Activated CD8-positive, alpha-beta memory T cell treated with anti-CD3 and anti-CD28 coated beads for 24 hours (primary cell): ENCODE data around the gene RNF208.

Source experiments
- DNase-seq: peaks from one replicate; pipeline ENCODE4 v3.0.0-alpha.2; 2020

The RNF208 gene

GRCh38 chr9:137226338-137227053 lies 4.5 kb upstream of the RNF208 start:
- DNase-seq, result no peak

DNA sequence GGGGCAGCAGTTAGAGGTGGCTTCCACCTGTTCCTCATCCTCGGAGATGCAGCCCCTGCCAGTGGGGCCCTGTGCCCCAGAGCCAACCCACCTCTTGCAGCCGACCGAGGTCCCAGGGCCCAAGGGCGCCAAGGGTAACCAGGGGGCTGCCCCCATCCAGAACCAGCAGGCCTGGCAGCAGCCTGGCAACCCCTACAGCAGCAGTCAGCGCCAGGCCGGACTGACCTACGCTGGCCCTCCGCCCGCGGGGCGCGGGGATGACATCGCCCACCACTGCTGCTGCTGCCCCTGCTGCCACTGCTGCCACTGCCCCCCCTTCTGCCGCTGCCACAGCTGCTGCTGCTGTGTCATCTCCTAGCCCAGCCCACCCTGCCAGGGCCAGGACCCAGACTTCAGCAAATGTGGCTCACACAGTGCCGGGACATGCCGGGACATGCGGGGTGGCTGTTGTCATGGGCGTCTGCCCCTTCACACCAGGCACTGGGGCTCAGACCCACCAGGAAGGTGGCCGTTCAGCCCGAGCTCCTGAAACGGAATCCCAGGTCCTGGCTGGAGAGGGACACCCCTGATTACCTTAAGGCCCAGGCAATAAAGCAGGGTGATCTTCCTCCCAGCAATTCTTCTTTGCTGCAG lies 3.8 kb upstream of the RNF208 start:
- DNase-seq, result no peak

DNA sequence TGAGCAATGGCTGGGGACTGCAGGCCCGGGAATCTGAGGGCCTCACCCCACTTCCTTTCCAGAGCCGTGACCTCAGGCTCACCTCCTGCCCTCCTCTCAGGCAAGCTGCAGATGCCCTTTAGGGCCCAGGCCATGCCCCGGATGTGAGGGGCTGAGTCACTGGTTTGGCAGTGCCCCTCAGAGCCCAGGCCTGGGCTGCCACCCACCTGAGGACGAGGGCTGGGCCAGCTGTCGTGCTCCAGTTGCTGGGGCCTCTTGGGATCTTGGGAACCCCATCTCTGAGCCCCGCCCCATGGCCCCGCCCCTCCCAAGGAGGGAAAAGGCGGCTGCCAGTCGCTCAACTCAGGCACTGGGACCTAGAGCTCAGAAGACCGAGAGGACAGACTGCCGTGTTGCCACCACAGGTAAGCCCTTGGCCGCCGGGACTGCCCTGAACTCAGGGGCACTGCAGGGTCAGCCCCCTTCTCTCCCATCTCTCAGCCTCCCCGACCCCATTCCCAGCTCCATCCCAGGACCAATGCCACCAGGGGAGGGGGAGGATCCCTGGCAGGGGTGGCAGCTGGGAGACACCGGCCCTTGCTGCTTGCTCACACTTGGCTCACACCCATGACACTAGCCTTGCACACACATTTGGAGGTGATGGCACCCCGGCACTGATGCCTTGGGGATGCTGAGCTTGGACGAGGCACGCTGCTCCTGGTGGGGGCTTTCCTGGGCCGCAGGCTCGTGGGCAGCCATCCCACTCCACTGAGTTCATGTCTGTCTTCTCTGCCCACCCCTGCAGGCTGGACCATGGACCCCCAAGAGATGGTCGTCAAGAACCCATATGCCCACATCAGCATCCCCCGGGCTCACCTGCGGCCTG lies 3.0 kb upstream of the RNF208 start, which contains the start of gene CYSRT1:
CYSRT1 (plus strand) TSS at position 345 of the 865 bp plus-strand sequence; CDS start at position 793, 448 bp downstream.
- no peak for DNase-seq

- peak; percentile 98 for DNase-seq
Observed at GRCh38 chr9:137223078-137223970, 1.3 kb upstream of the RNF208 start.

- DNase-seq, result no peak
Observed at GRCh38 chr9:137221506-137222111, 431 bp downstream of the RNF208 start.

- no peak for DNase-seq
Observed at GRCh38 chr9:137221095-137221505, 940 bp downstream of the RNF208 start.

DNA sequence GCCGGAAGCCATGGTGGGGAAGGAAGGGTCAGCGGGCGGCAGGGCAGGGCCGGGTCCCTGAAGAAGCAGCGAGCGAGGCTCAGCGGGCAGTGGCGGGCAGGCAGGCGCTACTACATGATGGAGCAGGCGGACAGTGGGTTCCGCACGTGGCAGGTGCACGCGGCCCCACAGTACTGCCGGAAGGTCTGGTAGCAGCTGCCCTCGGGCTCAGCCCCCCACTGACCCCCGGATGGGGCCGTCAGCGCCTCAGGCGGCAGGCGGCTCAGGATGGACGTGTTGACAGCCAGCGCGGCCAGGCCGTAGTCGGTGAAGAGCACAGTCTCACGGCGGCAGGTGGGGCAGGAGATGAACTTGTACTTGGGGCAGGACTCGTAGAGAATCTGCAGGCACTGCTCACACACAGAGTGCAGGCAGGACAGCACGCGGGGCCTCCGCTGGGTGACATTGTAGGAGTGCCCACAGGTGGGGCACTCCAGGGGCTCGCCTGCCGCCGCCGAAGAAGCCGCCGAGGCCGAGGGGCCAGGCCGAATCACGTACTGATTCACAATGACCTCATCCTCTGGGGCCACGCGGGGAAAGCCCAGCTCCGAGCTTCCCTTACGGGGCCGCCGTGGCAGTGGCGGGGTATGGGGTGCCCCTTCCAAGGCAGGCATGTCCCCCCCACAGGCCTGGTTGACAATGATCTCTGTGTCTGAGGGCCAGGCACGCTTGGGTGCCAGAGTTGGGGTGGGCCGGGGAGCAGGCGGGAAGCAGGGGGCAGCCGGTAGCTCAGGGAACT lies 1.5 kb downstream of the RNF208 start:
- no peak for DNase-seq

GRCh38 chr9:137219757-137220316 lies 2.2 kb downstream of the RNF208 start:
- no peak for DNase-seq

DNA sequence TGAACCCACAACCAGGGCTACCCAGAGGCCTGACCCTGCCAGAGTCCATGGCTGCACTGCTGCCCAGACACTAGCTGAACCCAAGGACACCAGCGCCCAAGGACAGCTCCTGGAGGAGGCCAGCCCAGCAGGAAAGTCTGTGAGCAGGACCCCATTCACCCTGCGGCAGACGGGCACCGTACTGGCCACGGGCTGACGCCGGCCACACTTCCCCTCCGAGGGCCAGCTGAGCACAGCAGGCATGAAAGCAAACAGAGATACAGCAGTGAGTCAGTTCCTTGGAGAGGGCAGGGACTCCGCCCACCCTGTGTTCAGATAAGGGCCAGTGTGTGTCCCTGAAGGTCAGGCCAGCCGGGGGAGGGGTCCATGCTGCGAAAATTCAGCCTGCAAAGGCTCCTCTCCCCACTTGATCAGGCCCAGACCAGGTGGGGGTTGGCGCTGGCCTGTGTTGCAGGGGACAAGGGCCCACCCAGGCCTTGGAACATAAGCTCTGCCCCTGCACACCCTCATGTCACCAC lies 3.2 kb downstream of the RNF208 start:
- DNase-seq, result no peak

DNA sequence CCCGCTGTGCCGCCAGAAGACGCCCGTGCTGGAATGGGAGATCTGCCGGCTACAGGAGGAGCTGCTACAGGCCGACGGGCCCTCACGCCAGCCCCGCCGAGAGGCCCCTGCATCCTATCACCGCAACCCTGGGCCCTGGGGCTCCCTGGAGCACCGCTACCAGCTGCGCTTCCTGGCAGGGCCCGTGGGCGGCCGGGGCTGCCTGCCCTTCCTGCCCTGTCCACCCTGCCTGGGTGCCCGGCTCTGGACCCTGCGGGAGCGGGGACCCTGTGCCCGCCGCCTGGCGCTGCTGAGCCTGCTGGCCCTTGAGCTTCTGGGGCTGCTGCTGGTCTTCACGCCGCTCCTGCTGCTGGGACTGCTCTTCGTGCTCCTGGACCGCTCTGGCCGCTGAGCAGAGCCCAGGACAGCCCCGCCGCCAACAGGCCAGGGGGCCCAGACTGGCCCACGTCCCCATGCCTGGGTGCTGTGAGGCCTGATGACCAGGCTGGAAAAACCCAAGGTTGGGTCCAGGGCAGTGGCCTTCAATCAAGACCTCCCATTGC lies 3.8 kb downstream of the RNF208 start:
- DNase-seq, result no peak

GRCh38 chr9:137217276-137218211 lies 4.5 kb downstream of the RNF208 start:
- no peak for DNase-seq

DNA sequence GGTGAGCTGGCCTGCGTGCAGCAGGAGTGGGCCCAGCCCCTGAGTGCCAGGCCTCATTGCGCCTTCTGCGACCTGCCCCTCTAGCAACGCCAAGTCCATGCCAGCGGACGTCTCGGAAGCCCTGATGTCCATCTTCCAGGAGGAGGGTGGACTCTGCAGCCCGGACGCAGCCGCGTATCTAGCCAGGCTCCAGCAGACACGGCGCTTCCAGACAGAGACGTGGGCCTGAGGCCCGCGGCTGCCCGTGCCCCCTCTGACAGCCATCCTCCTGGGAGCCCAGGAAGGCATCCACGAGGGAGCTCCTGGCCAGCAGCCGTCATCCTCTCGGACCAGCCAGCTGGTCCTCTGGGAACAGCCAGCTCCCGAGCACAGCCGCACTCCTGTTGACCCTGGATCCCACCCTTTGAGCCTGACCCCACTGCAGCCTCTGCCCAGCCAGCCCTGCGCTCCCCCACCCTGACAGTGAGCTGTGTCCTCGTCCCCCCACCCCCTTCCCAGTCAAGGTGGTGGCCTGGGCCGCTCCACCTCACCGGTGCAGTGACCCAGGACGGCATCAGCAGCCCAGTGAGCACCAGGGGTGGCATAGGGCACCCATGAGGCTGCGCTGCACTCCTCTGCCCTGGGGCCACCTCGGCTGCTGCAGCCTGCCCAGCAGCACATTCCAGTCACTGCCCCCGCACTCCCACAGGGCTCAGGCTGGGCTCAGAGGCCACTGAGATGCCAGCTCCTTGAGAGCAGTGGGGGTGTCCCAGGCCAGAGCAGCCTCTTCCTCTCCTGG lies 5.7 kb downstream of the RNF208 start:
- DNase-seq, result no peak

- no peak for DNase-seq
Observed at GRCh38 chr9:137215196-137215986, 6.6 kb downstream of the RNF208 start.

GRCh38 chr9:137214620-137215019 lies 7.4 kb downstream of the RNF208 start:
- no peak for DNase-seq

- DNase-seq, result no peak
Observed at GRCh38 chr9:137213160-137214060, 8.6 kb downstream of the RNF208 start.

DNA sequence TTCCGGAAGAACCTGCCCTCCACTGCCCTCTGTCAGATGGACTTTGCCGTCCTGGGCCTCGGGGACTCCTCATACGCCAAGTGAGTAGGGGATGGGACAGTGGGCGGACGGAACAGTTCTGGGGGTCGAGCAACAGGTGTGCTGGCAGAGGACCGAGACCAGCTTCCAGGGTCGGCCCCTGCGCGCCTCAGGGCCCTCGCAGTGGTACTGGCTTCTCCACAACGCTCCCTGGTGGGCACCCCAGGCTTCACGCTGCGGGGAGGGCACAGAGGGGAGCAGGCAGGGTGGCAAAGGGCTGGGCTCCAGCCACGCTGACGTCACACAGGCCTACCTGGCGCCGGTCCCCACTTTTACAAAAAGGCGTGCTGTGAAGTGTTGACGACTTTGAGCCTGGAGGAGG lies 9.5 kb downstream of the RNF208 start:
- no peak for DNase-seq
